ENCODE measurements around the gene LRRC8E. TPM values are rescaled to one million over a fixed set of nuclear protein-coding genes. Genes with fewer than 3 reads are reported as not detected.
"Not testable (repeated sequence)": the region's sequence is repeated elsewhere in the genome, so short reads cannot be mapped to it uniquely, and the experiment has no call there.

LRRC8E gene
- polyA plus RNA-seq, 1 experiment: 4.1 TPM

GRCh38 chr19:7857727-7858108 is 30.6 kb upstream of the LRRC8E start:
- H3K27ac ChIP-seq (ENCODE audit: low read depth, low read length): no peak overlapping the region
- no peaks in the 10 kb centered on the region; the same call in 1 of the 2 replicates for H3K9me3 ChIP-seq (ENCODE audit: control insufficient read depth, insufficient read depth, low read length)
- no peak for DNase-seq (ENCODE audit: low read depth, low spot score)
- no peaks in the 10 kb centered on the region for H3K27me3 ChIP-seq (ENCODE audit: control insufficient read depth, insufficient read depth, low read length)
- ChIA-PET CTCF (interaction anchor here (0.8 to 0.9 kb wide), 2 partner anchors 11 to 290 kb away, joined by 3 to 4 read pairs; no protein-coding TSS in a partner anchor), POLR2A (interaction anchor here (0.7 to 0.8 kb wide), 2 partner anchors 30 to 181 kb away, joined by 3 to 8 read pairs; partner anchors contain the start of genes LRRC8E and MCEMP1)
- TF ChIP-seq, protein P1, sequence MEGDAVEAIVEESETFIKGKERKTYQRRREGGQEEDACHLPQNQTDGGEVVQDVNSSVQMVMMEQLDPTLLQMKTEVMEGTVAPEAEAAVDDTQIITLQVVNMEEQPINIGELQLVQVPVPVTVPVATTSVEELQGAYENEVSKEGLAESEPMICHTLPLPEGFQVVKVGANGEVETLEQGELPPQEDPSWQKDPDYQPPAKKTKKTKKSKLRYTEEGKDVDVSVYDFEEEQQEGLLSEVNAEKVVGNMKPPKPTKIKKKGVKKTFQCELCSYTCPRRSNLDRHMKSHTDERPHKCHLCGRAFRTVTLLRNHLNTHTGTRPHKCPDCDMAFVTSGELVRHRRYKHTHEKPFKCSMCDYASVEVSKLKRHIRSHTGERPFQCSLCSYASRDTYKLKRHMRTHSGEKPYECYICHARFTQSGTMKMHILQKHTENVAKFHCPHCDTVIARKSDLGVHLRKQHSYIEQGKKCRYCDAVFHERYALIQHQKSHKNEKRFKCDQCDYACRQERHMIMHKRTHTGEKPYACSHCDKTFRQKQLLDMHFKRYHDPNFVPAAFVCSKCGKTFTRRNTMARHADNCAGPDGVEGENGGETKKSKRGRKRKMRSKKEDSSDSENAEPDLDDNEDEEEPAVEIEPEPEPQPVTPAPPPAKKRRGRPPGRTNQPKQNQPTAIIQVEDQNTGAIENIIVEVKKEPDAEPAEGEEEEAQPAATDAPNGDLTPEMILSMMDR (IDR thresholded peaks at IDR 0.05; ENCODE audit: low read depth, low read length): no peak
- no peak overlapping the region for H3K4me3 ChIP-seq (ENCODE audit: low read depth, low read length)

GRCh38 chr19:7858109-7858770 is 30.1 kb upstream of the LRRC8E start:
- no peak overlapping the region for H3K4me3 ChIP-seq (ENCODE audit: low read depth, low read length)
- H3K27ac ChIP-seq (ENCODE audit: low read depth, low read length): no peak overlapping the region
- CTCF ChIA-PET: interaction anchor here (0.8 to 0.9 kb wide), 2 partner anchors 11 to 290 kb away, joined by 3 to 4 read pairs; no protein-coding TSS in a partner anchor
- no peaks in the 10 kb centered on the region; the same call in 1 of the 2 replicates for H3K9me3 ChIP-seq (ENCODE audit: control insufficient read depth, insufficient read depth, low read length)
- H3K27me3 ChIP-seq (ENCODE audit: control insufficient read depth, insufficient read depth, low read length): no peaks in the 10 kb centered on the region
- TF ChIP-seq, protein P1 (IDR thresholded peaks at IDR 0.05; ENCODE audit: low read depth, low read length): no peak
- DNase-seq (ENCODE audit: low read depth, low spot score): no peak
- POLR2A ChIA-PET: no interaction called here

GRCh38 chr19:7859087-7859486 is 29.2 kb upstream of the LRRC8E start:
- H3K27ac ChIP-seq (ENCODE audit: low read depth, low read length); H3K27me3 ChIP-seq (ENCODE audit: control insufficient read depth, insufficient read depth, low read length); POLR2A ChIA-PET; H3K9me3 ChIP-seq (ENCODE audit: control insufficient read depth, insufficient read depth, low read length); DNase-seq (ENCODE audit: low read depth, low spot score); H3K4me3 ChIP-seq (ENCODE audit: low read depth, low read length): not testable (repeated sequence)
- CTCF ChIA-PET: interaction anchor here (1.1 kb wide), 1 partner anchor 10 kb away, joined by 5 read pairs; no protein-coding TSS in a partner anchor

- no peak for DNase-seq (ENCODE audit: low read depth, low spot score)
- H3K9me3 ChIP-seq (ENCODE audit: control insufficient read depth, insufficient read depth, low read length): no peaks in the 10 kb centered on the region; the same call in 1 of the 2 replicates
- no peak overlapping the region for H3K27ac ChIP-seq (ENCODE audit: low read depth, low read length)
- ChIA-PET POLR2A (interaction anchor here (1.0 kb wide), 1 partner anchor 44 kb away, joined by 4 read pairs; no protein-coding TSS in a partner anchor), CTCF (interaction anchor here (1.1 to 2.0 kb wide), 2 partner anchors 9 to 84 kb away, joined by 5 to 7 read pairs; no protein-coding TSS in a partner anchor)
- TF ChIP-seq, protein P1 (IDR thresholded peaks at IDR 0.05; ENCODE audit: low read depth, low read length): no peak
- H3K27me3 ChIP-seq (ENCODE audit: control insufficient read depth, insufficient read depth, low read length): peaks cover 3% of the 10 kb centered on the region
- H3K4me3 ChIP-seq (ENCODE audit: low read depth, low read length): no peak overlapping the region
Observed at GRCh38 chr19:7859831-7860713, 28.2 kb upstream of the LRRC8E start.
